HG02943 (cell line): ENCODE data around the gene PCDHGB1.
"Not testable (repeated sequence)": the region's sequence is repeated elsewhere in the genome, so short reads cannot be mapped to it uniquely, and the experiment has no call there.

Experiments
- ATAC-seq: cut with Tn5 transposase; IDR thresholded peaks from one replicate; pipeline ENCODE4 v1.9.1; 2021; ENCODE audit warnings: mild to moderate bottlenecking, low read depth, moderate library complexity; ENCODE audit not compliant: unreplicated experiment

PCDHGB1 gene

DNA sequence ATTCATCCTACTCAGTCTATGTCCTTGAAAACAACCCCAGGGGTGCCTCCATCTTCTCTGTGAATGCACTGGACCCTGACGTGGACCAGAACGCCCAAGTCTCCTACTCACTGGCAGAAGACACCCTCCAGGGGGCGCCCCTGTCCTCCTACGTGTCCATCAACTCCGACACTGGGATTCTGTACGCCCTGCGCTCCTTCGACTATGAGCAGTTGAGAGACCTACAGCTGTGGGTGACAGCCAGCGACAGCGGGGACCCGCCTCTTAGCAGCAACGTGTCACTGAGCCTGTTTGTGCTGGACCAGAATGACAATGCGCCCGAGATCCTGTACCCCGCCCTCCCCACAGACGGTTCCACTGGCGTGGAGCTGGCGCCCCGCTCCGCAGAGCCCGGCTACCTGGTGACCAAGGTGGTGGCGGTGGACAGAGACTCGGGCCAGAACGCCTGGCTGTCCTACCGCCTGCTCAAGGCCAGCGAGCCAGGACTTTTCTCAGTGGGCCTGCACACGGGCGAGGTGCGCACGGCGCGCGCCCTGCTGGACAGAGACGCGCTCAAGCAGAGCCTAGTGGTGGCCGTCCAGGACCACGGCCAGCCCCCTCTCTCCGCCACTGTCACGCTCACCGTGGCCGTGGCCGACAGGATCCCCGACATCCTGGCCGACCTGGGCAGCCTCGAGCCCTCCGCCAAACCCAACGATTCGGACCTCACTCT lies 25.7 kb downstream of the PCDHGB1 start:
- not testable (repeated sequence) for ATAC-seq

DNA sequence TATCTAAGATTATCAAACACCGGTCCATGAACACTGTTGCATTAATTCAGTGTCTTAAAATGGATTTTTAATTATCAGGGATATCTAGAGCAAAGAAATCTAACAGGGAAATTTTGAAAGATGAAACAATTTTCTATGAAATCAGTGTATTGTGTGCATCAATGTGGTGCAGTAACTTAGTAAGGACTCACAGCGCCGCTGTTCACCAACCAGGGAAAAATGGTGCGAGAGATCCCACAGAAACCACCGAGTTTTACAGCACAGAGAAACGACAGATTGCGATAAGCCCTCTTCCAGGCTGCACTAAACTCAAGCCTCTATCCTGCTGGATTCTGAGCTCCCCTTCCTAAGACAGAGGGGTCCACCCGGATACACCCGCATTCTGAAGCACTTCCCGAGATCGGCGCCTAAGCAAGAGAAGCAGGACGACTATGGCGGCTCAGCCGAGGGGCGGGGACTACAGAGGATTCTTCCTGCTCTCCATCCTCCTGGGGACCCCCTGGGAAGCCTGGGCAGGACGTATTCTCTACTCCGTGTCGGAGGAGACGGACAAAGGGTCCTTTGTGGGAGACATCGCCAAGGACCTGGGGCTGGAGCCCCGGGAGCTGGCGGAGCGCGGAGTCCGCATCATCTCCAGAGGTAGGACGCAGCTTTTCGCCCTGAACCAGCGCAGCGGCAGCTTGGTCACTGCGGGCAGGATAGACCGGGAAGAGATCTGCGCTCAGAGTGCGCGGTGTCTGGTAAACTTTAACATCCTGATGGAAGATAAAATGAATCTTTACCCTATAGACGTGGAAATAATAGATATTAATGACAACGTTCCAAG lies 32.8 kb downstream of the PCDHGB1 start, which contains the start of gene PCDHGA7:
PCDHGA7 (plus strand) TSS at position 274 of the 826 bp plus-strand sequence; CDS start at position 432, 158 bp downstream.
- ATAC-seq, result no peak

DNA sequence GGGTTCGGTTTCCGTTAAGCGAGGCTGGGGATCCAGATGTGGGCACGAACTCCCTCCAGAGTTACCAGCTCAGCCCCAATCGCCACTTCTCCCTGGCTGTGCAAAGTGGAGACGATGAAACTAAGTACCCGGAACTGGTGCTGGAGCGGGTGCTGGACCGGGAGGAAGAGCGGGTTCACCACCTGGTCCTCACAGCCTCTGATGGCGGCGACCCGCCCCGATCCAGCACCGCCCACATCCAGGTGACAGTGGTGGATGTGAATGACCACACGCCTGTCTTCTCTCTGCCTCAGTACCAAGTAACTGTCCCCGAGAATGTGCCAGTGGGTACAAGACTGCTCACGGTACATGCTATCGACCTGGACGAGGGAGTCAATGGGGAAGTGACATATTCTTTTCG lies 33.4 kb downstream of the PCDHGB1 start:
- ATAC-seq, result no peak

DNA sequence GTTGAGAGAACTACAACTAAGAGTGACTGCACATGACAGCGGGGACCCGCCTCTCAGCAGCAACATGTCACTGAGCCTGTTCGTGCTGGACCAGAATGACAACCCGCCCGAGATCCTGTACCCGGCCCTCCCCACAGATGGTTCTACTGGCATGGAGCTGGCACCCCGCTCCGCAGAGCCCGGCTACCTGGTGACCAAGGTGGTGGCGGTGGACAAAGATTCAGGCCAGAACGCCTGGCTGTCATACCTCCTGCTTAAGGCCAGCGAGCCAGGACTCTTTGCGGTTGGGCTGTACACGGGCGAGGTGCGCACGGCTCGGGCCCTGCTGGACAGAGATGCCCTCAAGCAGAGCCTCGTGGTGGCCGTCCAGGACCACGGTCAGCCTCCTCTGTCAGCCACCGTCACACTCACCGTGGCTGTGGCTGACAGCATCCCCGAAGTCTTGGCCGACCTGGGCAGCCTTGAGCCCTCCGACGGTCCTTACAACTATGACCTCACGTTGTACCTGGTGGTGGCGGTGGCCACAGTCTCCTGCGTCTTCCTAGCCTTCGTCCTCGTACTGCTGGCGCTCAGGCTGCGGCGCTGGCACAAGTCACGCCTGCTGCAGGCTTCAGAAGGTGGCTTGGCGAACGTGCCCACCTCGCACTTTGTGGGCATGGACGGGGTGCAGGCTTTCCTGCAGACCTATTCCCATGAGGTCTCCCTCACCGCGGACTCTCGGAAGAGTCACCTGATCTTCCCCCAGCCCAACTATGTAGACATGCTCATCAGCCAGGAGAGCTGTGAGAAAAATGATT lies 34.8 kb downstream of the PCDHGB1 start:
- ATAC-seq, result no peak

DNA sequence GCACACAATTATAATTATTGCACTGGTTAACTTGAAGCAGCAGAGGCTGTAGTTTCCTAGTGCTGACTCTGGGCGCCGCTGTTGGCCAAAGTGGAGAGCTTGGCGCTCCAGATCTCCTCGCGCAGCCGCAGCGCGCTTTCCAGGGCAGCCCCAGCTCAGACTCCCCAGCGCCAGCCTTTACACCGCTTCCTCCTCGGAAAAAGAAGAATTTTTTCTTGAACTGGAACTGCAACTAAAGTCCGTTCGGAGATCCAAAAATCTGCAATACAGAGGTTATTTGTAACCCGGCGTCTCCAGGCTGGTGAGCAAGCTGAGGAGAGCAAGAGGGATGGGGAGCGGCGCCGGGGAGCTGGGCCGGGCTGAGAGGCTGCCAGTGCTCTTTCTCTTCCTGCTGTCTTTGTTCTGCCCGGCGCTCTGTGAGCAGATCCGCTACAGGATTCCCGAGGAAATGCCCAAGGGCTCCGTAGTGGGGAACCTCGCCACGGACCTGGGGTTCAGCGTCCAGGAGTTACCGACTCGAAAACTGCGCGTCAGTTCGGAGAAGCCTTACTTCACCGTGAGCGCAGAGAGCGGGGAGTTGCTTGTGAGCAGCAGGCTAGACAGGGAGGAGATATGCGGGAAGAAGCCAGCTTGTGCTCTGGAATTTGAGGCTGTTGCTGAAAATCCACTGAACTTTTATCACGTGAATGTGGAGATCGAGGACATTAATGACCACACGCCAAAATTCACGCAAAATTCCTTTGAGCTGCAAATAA lies 37.8 kb downstream of the PCDHGB1 start, which contains the start of gene PCDHGB4:
PCDHGB4 (plus strand) TSS at position 142 of the 755 bp plus-strand sequence; CDS start at position 329, 187 bp downstream.
- peak; percentile 94 for ATAC-seq

DNA sequence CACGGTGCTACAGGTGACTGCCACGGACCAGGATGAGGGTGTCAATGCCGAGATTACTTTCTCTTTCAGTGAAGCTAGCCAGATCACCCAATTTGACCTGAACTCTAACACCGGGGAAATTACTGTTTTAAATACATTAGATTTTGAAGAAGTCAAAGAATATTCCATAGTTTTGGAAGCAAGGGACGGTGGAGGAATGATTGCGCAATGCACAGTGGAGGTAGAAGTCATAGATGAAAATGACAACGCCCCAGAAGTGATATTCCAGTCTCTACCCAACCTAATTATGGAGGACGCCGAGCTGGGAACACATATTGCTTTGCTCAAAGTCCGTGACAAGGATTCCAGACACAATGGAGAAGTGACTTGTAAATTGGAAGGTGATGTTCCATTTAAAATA lies 38.8 kb downstream of the PCDHGB1 start:
- ATAC-seq, result no peak

DNA sequence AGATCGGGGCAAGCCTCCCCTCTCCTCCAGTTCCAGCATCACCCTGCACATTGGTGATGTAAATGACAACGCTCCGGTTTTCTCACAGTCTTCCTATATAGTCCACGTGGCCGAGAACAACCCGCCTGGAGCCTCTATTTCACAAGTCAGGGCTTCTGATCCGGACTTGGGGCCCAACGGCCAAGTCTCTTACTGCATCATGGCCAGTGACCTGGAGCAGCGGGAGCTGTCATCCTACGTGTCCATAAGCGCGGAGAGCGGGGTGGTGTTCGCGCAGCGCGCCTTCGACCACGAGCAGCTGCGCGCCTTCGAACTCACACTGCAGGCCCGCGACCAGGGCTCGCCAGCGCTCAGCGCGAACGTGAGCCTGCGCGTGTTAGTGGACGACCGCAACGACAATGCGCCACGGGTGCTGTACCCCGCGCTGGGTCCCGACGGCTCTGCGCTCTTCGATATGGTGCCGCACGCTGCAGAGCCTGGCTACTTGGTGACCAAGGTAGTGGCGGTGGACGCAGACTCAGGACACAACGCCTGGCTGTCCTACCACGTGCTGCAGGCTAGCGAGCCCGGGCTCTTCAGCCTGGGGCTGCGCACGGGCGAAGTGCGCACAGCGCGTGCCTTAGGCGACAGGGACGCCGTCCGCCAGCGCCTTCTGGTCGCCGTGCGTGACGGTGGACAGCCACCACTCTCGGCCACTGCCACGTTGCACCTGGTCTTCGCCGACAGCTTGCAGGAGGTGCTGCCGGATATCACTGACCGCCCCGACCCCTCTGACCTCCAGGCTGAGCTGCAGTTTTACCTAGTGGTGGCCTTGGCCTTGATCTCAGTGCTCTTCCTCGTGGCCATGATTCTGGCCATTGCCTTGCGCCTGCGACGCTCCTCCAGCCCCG lies 39.5 kb downstream of the PCDHGB1 start:
- ATAC-seq, result no peak

DNA sequence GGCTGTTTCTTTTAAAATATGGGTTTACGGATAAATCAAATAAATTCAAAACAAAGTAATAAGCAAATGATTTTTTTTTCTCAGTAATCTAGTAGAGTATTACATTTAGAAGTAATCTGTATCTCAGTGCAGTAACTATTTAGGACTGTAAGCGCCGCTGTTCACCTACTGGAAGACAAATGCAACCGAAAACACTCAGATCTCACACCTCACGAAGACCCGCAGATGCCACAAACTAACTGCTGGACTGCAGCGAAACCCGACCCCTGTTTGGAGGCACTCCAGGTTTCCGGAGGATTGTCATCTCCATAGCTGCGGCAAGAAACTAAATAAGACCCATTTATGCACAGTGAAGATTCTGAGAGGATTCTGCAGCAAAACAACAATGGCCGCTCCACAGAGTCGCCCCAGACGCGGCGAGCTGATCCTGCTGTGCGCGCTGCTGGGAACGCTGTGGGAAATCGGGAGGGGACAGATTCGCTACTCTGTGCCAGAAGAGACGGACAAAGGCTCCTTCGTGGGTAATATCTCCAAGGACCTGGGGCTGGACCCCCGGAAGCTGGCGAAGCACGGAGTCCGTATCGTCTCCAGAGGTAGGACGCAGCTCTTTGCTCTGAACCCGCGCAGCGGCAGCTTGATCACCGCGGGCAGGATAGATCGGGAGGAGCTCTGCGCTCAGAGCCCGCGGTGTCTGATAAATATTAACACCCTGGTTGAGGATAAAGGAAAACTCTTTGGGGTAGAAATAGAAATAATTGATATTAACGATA lies 42.7 kb downstream of the PCDHGB1 start, which contains the start of gene PCDHGA8:
PCDHGA8 (plus strand) TSS at position 205 of the 770 bp plus-strand sequence; CDS start at position 386, 181 bp downstream.
- no peak for ATAC-seq

DNA sequence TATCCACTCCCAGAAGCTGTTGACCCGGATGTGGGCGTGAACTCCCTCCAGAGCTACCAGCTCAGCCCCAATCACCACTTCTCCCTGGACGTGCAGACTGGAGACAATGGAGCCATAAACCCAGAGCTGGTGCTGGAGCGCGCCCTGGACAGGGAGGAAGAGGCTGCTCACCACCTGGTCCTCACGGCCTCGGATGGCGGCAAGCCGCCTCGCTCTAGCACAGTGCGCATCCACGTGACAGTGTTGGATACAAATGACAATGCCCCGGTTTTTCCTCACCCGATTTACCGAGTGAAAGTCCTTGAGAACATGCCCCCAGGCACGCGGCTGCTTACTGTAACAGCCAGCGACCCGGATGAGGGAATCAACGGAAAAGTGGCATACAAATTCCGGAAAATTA lies 43.4 kb downstream of the PCDHGB1 start:
- ATAC-seq, result no peak

DNA sequence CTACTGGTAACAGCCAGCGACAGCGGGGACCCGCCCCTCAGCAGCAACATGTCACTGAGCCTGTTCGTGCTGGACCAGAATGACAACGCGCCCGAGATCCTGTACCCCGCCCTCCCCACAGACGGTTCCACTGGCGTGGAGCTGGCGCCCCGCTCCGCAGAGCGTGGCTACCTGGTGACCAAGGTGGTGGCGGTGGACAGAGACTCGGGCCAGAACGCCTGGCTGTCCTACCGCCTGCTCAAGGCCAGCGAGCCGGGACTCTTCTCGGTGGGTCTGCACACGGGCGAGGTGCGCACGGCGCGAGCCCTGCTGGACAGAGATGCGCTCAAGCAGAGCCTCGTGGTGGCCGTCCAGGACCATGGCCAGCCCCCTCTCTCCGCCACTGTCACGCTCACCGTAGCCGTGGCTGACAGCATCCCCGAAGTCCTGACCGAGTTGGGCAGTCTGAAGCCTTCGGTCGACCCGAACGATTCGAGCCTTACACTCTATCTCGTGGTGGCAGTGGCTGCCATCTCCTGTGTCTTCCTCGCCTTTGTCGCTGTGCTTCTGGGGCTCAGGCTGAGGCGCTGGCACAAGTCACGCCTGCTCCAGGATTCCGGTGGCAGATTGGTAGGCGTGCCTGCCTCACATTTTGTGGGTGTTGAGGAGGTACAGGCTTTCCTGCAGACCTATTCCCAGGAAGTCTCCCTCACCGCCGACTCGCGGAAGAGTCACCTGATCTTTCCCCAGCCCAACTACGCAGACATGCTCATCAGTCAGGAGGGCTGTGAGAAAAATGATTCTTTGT lies 44.7 kb downstream of the PCDHGB1 start:
- ATAC-seq, result not testable (repeated sequence)

DNA sequence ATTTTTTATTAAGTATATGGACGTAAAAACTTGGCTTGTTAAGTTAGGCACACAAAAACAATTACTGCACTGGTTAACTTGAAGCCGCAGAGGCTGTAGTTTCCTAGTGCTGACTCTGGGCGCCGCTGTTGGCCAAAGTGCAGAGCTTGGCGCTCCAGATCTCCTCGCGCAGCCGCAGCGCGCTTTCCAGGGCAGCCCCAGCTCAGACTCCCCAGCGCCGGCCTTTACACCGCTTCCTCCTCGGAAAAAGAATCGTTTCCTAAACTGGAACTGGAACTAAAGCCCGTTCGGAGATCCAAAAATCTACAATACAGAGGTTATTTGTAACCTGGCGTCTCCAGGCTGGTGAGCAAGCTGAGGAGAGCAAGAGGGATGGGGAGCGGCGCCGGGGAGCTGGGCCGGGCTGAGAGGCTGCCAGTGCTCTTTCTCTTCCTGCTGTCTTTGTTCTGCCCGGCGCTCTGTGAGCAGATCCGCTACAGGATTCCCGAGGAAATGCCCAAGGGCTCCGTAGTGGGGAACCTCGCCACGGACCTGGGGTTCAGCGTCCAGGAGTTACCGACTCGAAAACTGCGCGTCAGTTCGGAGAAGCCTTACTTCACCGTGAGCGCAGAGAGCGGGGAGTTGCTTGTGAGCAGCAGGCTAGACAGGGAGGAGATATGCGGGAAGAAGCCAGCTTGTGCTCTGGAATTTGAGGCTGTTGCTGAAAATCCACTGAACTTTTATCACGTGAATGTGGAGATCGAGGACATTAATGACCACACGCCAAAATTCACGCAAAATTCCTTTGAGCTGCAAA lies 48.1 kb downstream of the PCDHGB1 start, which contains the start of gene PCDHGB5:
PCDHGB5 (plus strand) TSS at position 192 of the 796 bp plus-strand sequence; CDS start at position 373, 181 bp downstream.
- ATAC-seq, result not testable (repeated sequence)

DNA sequence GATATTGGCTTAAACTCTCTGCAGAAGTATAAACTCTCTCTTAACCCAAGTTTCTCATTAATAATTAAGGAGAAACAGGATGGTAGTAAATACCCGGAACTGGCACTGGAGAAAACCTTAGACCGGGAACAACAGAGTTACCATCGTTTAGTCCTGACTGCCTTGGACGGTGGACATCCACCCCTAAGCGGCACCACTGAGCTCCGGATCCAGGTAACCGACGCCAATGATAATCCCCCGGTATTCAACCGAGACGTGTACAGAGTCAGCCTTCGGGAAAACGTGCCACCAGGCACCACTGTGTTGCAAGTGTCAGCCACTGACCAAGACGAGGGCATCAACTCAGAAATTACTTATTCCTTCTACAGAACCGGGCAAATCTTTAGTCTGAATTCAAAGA lies 48.7 kb downstream of the PCDHGB1 start:
- no peak for ATAC-seq

DNA sequence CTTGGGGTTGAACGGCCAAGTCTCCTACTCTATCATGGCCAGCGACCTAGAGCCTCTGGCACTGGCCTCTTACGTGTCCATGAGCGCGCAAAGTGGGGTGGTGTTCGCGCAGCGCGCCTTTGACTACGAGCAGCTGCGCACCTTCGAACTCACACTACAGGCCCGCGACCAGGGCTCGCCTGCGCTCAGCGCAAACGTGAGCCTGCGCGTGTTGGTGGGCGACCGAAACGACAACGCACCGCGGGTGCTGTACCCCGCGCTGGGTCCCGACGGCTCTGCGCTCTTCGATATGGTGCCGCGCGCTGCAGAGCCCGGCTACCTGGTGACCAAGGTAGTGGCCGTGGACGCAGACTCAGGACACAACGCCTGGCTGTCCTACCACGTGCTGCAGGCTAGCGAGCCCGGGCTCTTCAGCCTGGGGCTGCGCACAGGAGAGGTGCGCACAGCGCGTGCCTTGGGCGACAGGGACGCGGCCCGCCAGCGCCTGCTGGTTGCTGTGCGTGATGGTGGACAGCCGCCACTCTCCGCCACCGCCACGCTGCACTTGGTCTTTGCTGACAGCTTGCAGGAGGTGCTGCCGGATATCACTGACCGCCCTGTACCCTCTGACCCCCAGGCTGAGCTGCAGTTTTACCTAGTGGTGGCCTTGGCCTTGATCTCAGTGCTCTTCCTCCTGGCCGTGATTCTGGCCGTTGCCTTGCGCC lies 49.8 kb downstream of the PCDHGB1 start:
- ATAC-seq, result no peak
